Measurements from ENCODE around the gene ST7L. TPM values are rescaled to one million over a fixed set of nuclear protein-coding genes. Genes with fewer than 3 reads are reported as not detected.

Gene ST7L
- total RNA-seq, 1 donor from 2014 or later = 21.2 TPM

DNA sequence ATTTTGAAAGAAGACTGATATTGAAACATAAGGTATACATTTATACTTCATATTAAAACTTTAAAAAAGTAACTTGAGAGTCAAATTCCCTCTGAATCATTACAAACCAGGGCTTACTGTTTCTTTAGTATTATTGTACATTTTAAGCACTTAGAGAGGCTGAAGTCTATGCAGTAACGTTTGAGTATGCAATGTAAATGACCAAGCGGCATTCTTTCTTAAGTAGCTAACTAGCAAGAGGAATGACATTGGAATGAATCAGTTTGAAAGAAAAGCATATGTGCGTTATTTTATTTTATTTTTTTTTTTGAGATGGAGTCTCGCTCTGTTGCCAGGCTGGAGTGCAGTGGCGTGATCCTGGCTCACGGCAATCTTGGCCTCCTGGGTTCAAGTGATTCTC is 85.9 kb downstream of the ST7L start:
- H3K36me3 Mint-ChIP-seq (ENCODE audit: insufficient read depth) = no peaks in the 10 kb centered on the region
- no peak overlapping the region for H3K4me3 Mint-ChIP-seq (ENCODE audit: low read depth)
- no peaks in the 10 kb centered on the region for H3K9me3 Mint-ChIP-seq (ENCODE audit: low read depth)
- H3K27me3 Mint-ChIP-seq = no peaks in the 10 kb centered on the region
- TF ChIP-seq, protein P1, sequence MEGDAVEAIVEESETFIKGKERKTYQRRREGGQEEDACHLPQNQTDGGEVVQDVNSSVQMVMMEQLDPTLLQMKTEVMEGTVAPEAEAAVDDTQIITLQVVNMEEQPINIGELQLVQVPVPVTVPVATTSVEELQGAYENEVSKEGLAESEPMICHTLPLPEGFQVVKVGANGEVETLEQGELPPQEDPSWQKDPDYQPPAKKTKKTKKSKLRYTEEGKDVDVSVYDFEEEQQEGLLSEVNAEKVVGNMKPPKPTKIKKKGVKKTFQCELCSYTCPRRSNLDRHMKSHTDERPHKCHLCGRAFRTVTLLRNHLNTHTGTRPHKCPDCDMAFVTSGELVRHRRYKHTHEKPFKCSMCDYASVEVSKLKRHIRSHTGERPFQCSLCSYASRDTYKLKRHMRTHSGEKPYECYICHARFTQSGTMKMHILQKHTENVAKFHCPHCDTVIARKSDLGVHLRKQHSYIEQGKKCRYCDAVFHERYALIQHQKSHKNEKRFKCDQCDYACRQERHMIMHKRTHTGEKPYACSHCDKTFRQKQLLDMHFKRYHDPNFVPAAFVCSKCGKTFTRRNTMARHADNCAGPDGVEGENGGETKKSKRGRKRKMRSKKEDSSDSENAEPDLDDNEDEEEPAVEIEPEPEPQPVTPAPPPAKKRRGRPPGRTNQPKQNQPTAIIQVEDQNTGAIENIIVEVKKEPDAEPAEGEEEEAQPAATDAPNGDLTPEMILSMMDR (IDR thresholded peaks at IDR 0.05; ENCODE audit: unreplicated experiment) = no peak
- H3K4me1 Mint-ChIP-seq (ENCODE audit: low read depth) = no peaks in the 10 kb centered on the region
- no peak overlapping the region for H3K27ac Mint-ChIP-seq
- no peak for DNase-seq (ENCODE audit: low spot score, unreplicated experiment)

DNA sequence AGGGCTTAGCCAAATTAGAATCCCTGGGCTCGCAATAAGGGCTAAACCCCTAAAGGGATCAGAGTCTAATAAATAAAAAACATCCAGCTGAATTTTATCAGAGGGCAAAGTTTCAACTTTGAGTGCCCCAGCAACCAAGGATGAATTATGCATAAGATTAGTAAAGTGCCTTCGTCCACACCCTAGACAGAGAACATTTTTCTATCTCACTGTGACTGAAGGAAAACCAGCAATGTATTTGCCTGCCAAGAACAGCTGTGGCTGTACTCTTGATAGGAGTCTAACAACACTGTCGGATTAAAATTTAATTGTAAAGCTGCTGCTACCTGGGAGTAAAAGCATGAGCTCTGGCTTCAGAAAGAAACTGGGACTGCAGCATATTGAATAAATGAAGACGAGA is 86.9 kb downstream of the ST7L start:
- Mint-ChIP-seq H3K36me3 (ENCODE audit: insufficient read depth) (peaks cover 3% of the 10 kb centered on the region), H3K4me3 (ENCODE audit: low read depth) (no peak overlapping the region), H3K27me3 (no peaks in the 10 kb centered on the region), H3K4me1 (ENCODE audit: low read depth) (no peaks in the 10 kb centered on the region), H3K27ac (no peak overlapping the region), H3K9me3 (ENCODE audit: low read depth) (no peaks in the 10 kb centered on the region)
- TF ChIP-seq, protein P1 (IDR thresholded peaks at IDR 0.05; ENCODE audit: unreplicated experiment) = no peak
- no peak for DNase-seq (ENCODE audit: low spot score, unreplicated experiment)

DNA sequence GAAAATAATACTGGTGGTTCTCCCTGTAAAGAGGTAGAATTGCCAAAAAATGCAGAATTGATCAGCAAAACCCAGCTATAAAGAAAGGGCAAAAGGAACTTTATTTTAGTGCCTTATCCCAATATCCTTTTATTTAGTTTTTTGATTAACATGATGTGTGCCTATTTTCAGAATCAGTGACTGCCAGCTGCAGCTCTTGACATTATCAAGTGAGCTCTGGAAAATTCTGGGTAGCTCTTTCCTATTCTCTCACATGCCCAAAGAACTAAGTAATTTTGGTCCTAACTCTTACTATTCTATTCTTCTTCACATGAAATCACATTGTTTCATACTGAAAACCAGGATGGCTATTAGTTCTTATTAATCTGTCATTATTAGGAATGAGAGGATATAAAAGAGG is 88.1 kb downstream of the ST7L start:
- H3K27me3 Mint-ChIP-seq = no peaks in the 10 kb centered on the region
- no peak overlapping the region for H3K4me3 Mint-ChIP-seq (ENCODE audit: low read depth)
- H3K4me1 Mint-ChIP-seq (ENCODE audit: low read depth) = no peaks in the 10 kb centered on the region
- no peak overlapping the region for H3K27ac Mint-ChIP-seq
- no peak for DNase-seq (ENCODE audit: low spot score, unreplicated experiment)
- no peaks in the 10 kb centered on the region for H3K9me3 Mint-ChIP-seq (ENCODE audit: low read depth)
- H3K36me3 Mint-ChIP-seq (ENCODE audit: insufficient read depth) = peaks cover 3% of the 10 kb centered on the region
- TF ChIP-seq, protein P1 (IDR thresholded peaks at IDR 0.05; ENCODE audit: unreplicated experiment) = no peak

- DNase-seq (ENCODE audit: low spot score, unreplicated experiment) = no peak
- Mint-ChIP-seq H3K4me3 (ENCODE audit: low read depth) (no peak overlapping the region), H3K27me3 (no peaks in the 10 kb centered on the region), H3K4me1 (ENCODE audit: low read depth) (no peaks in the 10 kb centered on the region), H3K27ac (no peak overlapping the region), H3K9me3 (ENCODE audit: low read depth) (no peaks in the 10 kb centered on the region), H3K36me3 (ENCODE audit: insufficient read depth) (peaks cover 3% of the 10 kb centered on the region)
- TF ChIP-seq, protein P1 (IDR thresholded peaks at IDR 0.05; ENCODE audit: unreplicated experiment) = no peak
Measured at GRCh38 chr1:112529301-112529700, 89.6 kb downstream of the ST7L start.

DNA sequence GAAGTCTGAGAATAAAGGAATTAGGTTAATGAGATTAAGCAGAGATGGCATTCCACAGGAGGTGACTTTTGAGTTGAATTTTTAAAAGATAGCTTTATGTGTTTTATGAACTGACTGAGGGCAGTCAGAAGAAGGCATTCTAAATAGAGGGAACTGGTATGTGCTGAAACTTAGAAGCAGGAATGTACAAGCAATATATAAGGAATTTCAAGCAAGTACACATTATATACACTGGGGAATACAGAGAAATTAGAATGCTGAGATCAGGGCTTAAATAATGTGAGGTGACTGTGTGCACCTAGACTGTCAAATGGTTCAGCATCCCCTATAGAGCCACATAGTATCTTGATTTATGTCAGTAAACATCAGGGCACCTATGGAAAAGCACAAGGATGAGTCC is 90.9 kb downstream of the ST7L start:
- no peak overlapping the region for H3K4me3 Mint-ChIP-seq (ENCODE audit: low read depth)
- DNase-seq (ENCODE audit: low spot score, unreplicated experiment) = no peak
- no peaks in the 10 kb centered on the region for H3K9me3 Mint-ChIP-seq (ENCODE audit: low read depth)
- peaks cover 4% of the 10 kb centered on the region for H3K36me3 Mint-ChIP-seq (ENCODE audit: insufficient read depth)
- no peaks in the 10 kb centered on the region for H3K4me1 Mint-ChIP-seq (ENCODE audit: low read depth)
- no peak overlapping the region for H3K27ac Mint-ChIP-seq
- no peaks in the 10 kb centered on the region for H3K27me3 Mint-ChIP-seq
- TF ChIP-seq, protein P1 (IDR thresholded peaks at IDR 0.05; ENCODE audit: unreplicated experiment) = no peak

Measured in progenitor cell of endocrine pancreas (in vitro differentiated cells).